Spleen (tissue), 7 donors: ENCODE data around the gene PAIP2B.
"Not testable (repeated sequence)": the region's sequence is repeated elsewhere in the genome, so short reads cannot be mapped to it uniquely, and the experiment has no call there.

Source experiments
- CTCF ChIP-seq, 11 experiments: fragments of 200-600 bp in 7 of 11; fragments of 450-650 bp in 4 of 11; sonication (generic) in 4 of 11; IDR thresholded peaks in 8 of 11; conservative IDR thresholded peaks in 3 of 11; 1 replicate in 7 of 11; 2 replicates in 4 of 11; pipeline versions ENCODE4 v1.4.0 to v1.8.0; 2016 to 2021; ENCODE audit warnings: antibody characterized with exemption in 11 of 11, inconsistent platforms in 4 of 11, mild to moderate bottlenecking in 1 of 11
- POLR2A ChIP-seq, 3 donors: fragments of 450-650 bp; IDR thresholded peaks; one replicate each; pipeline ENCODE4 v1.5.1; 2017; ENCODE audit warnings: antibody characterized with exemption in 3 of 3, mild to moderate bottlenecking in 1 of 3
- POLR2AphosphoS5 ChIP-seq, 3 donors: sonication (generic); formaldehyde crosslinking; IDR thresholded peaks; one replicate each; pipeline ENCODE4 v1.5.1; 2017; ENCODE audit warnings: antibody characterized with exemption in 3 of 3
- donor health status: DM: no; HTN: no; CAD: no; lungs with moderate emphysema.
- donor health status: DM: no; HTN: no; CAD: no.
- donor health status: DM: no; HTN: no; CAD: no.

GRCh38 chr2:71178836-71179235 is 48.1 kb downstream of the PAIP2B start:
- not testable (repeated sequence) for TF ChIP-seq POLR2AphosphoS5 (IDR thresholded peaks at IDR 0.05); POLR2A (IDR thresholded peaks at IDR 0.05); CTCF (IDR thresholded peaks at IDR 0.05 in 8 of 11, conservative IDR thresholded peaks at IDR 0.05 in 3 of 11)
